Measurements from ENCODE around the gene ROR2. TPM values are rescaled to one million over a fixed set of nuclear protein-coding genes. Genes with fewer than 3 reads are reported as not detected.

The ROR2 gene
- total RNA-seq, 1 experiment from 2014 or later, result 0.66 TPM

DNA sequence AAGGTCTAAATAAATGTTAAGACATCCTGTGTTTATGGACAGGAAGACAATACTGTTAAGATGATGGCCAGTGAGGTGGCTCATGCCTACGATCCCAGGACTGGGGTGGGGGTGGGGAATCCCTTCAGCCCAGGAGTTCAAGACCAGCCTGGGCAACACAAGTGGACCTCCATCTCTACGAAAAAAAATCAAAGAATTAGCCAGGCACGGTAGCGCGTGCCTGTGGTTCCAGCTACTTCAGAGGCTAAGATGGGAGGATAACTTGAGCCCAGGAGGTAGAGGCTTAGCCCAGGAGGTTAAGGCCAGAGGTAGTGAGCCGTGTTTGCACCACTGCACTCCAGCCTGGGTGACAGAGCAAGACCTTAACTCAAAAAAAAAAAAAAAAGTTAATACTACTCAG is 5.3 kb downstream of the ROR2 start:
- no peak overlapping the region for H3K27ac ChIP-seq
- peaks cover 29% of the 10 kb centered on the region for H3K27me3 ChIP-seq (replicated peaks)
- H3K36me3 ChIP-seq, result no peaks in the 10 kb centered on the region
- DNase-seq (ENCODE audit: low read depth in 1 of 2, low spot score in 2 of 2), result peak in 1 of 2 experiments; percentile 11
- H3K4me1 ChIP-seq (replicated peaks), result peaks cover 25% of the 10 kb centered on the region
- H3K4me3 ChIP-seq, result no peak overlapping the region
- H3K9me3 ChIP-seq (replicated peaks), result no peaks in the 10 kb centered on the region

- H3K4me1 ChIP-seq (replicated peaks), result peaks cover 15% of the 10 kb centered on the region
- no peaks in the 10 kb centered on the region for H3K9me3 ChIP-seq (replicated peaks)
- no peak for DNase-seq (ENCODE audit: low read depth in 1 of 2, low spot score in 2 of 2)
- no peaks in the 10 kb centered on the region for H3K36me3 ChIP-seq
- H3K27me3 ChIP-seq (replicated peaks), result peaks cover 20% of the 10 kb centered on the region
- H3K27ac ChIP-seq, result no peak overlapping the region
- H3K4me3 ChIP-seq, result no peak overlapping the region
Observed at GRCh38 chr9:91943478-91944470, 6.3 kb downstream of the ROR2 start.

DNA sequence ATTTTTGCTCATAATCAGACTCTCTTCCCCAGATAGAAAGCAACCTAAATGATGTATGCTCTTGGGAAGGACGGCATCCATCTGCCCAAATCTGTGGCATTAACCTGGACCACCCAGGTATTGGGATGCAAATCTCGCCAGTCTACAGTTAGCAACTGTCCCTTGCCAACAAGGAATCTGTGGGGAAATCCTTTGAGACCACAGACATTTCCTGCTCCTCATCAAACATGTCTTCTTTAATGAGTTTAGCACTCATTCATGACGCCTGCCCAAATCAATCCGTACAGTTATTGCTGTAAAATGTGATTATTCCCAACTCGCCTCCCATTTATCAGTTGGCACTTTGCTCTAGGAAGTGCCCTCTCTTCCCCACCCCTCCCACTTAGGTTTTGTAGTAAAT is 7.8 kb downstream of the ROR2 start:
- Histone ChIP-seq H3K9me3 (replicated peaks) (no peaks in the 10 kb centered on the region), H3K27me3 (replicated peaks) (peaks cover 9% of the 10 kb centered on the region), H3K4me3 (no peak overlapping the region), H3K4me1 (replicated peaks) (peaks cover 11% of the 10 kb centered on the region), H3K36me3 (no peaks in the 10 kb centered on the region), H3K27ac (no peak overlapping the region)
- DNase-seq (ENCODE audit: low read depth in 1 of 2, low spot score in 2 of 2), result no peak

- no peak for DNase-seq (ENCODE audit: low read depth in 1 of 2, low spot score in 2 of 2)
- no peaks in the 10 kb centered on the region for H3K4me1 ChIP-seq (replicated peaks)
- no peak overlapping the region for H3K4me3 ChIP-seq
- no peaks in the 10 kb centered on the region for H3K27me3 ChIP-seq (replicated peaks)
- H3K27ac ChIP-seq, result no peak overlapping the region
- no peaks in the 10 kb centered on the region for H3K36me3 ChIP-seq
- H3K9me3 ChIP-seq (replicated peaks), result no peaks in the 10 kb centered on the region
Observed at GRCh38 chr9:91939978-91940377, 10.1 kb downstream of the ROR2 start.

DNA sequence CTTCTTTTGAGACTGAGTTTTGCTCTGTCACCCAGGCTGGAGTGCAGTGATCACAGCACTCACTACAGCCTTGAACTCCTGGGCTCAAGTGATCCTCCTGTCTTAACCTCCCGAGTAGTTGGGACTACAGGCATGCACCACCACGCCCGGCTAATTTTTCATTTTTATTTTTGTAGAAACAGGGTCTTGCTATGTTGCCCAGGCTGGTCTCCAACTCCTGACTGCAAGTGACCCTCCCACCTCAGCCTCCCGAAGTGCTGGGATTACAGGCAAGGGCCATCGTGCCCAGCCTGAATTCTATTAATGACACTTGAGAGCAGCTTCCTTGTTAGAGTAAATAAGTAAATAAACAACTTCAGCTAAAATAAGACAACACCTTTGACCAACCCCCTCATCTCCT is 12.3 kb downstream of the ROR2 start:
- no peaks in the 10 kb centered on the region for H3K9me3 ChIP-seq (replicated peaks)
- DNase-seq (ENCODE audit: low read depth in 1 of 2, low spot score in 2 of 2), result no peak
- H3K36me3 ChIP-seq, result no peaks in the 10 kb centered on the region
- no peaks in the 10 kb centered on the region for H3K4me1 ChIP-seq (replicated peaks)
- H3K27ac ChIP-seq, result no peak overlapping the region
- H3K27me3 ChIP-seq (replicated peaks), result no peaks in the 10 kb centered on the region
- no peak overlapping the region for H3K4me3 ChIP-seq

GRCh38 chr9:91937056-91937455 is 13.0 kb downstream of the ROR2 start:
- no peaks in the 10 kb centered on the region for H3K4me1 ChIP-seq (replicated peaks)
- no peaks in the 10 kb centered on the region for H3K27me3 ChIP-seq (replicated peaks)
- no peaks in the 10 kb centered on the region for H3K9me3 ChIP-seq (replicated peaks)
- H3K36me3 ChIP-seq, result no peaks in the 10 kb centered on the region
- H3K4me3 ChIP-seq, result no peak overlapping the region
- no peak for DNase-seq (ENCODE audit: low read depth in 1 of 2, low spot score in 2 of 2)
- H3K27ac ChIP-seq, result no peak overlapping the region

DNA sequence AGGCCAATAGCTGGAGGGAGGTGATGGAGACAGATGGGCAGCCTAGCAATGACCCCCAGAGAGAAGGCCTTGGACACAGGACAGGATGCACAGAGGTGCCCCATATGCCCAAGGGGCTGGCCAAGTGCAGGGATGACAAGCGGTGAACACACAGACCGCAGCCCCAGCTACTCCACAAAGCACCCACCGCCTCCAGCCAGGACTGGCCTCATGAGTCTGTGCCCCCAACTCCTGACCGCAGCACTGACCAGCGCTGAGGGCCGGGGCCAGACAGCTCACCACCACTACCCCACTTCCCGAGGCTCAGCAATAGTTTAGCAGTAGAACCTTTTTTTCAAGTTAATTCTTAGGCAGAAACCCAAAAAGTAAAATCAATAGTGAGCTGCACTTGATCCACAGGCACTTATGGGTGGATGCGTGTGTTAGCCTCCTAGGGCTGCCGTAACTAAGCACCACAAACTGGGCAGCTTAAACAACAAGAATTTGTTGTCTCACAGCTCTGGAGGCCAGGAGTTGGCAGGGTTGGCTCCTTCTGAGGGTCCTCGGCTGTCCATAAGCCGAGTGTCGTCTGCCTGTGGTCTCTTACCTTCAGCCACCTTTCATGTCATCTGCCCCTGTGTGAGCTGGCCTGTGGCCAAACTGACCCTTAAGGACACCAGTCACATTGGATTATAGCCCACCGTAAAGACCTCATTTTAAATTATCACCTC is 14.1 kb downstream of the ROR2 start:
- no peaks in the 10 kb centered on the region for H3K36me3 ChIP-seq
- DNase-seq (ENCODE audit: low read depth in 1 of 2, low spot score in 2 of 2), result no peak
- H3K27me3 ChIP-seq (replicated peaks), result no peaks in the 10 kb centered on the region
- H3K27ac ChIP-seq, result no peak overlapping the region
- no peaks in the 10 kb centered on the region for H3K9me3 ChIP-seq (replicated peaks)
- no peak overlapping the region for H3K4me3 ChIP-seq
- H3K4me1 ChIP-seq (replicated peaks), result no peaks in the 10 kb centered on the region

DNA sequence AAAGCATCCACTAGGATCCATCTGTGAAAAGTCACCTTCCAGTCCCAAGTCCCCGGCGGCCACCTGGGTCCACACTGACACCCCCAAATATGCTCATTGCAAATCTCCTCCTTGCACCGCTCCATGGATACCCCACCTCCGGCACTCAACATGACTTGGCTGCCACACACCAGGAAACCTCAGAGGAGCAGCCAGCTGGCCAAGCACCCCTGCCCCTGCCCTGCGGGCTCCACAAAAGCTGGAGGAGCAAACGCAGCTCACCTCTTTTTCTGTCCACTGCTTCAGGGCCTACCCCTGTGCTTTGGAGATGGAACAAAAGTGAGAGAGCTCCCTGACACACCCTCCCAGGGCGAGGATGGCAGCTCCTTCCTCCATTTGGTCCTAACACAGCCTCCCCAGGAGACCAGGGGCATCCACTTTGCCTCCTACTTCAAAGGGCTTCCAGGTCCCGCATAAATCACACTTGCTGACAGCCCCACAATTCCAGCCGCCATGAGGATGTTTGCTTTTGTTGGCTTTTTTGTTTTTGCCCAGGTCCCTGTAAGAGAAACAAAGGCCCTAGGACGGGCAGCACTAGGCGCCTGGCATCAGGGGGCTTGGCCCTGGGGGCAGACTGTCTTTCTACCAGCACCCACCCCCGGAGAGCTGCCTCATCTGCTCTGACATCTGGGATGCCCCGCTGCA is 14.8 kb downstream of the ROR2 start:
- Histone ChIP-seq H3K4me3 (no peak overlapping the region), H3K9me3 (replicated peaks) (peaks cover 7% of the 10 kb centered on the region; the same call in 1 of the 2 replicates), H3K27me3 (replicated peaks) (no peaks in the 10 kb centered on the region), H3K27ac (no peak overlapping the region), H3K4me1 (replicated peaks) (no peaks in the 10 kb centered on the region), H3K36me3 (no peaks in the 10 kb centered on the region)
- no peak for DNase-seq (ENCODE audit: low read depth in 1 of 2, low spot score in 2 of 2)

DNA sequence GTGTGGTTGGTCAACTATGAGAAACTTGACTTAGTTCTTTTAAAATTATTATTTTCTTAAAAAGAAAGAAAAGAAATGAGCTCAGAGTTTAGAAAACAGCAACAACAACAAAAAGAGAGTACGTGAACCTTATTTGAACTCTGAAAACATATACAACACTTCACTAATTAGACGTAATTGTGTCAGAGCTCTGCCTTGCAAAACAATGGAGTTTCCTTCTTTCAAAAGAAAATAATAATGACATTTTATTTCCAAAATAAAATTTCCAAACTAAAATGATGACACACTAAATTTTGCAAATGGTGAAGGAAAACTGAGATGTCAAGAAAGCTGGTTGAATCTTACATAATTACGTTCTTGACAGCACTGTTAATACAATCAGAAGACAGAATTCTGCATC is 15.4 kb downstream of the ROR2 start:
- Histone ChIP-seq H3K36me3 (no peaks in the 10 kb centered on the region), H3K9me3 (replicated peaks) (peaks cover 10% of the 10 kb centered on the region; the same call in 1 of the 2 replicates), H3K27ac (no peak overlapping the region), H3K4me3 (no peak overlapping the region), H3K27me3 (replicated peaks) (no peaks in the 10 kb centered on the region), H3K4me1 (replicated peaks) (no peaks in the 10 kb centered on the region)
- DNase-seq (ENCODE audit: low read depth in 1 of 2, low spot score in 2 of 2), result no peak

GRCh38 chr9:91933556-91934352 is 16.3 kb downstream of the ROR2 start:
- no peaks in the 10 kb centered on the region for H3K4me1 ChIP-seq (replicated peaks)
- H3K27ac ChIP-seq, result no peak overlapping the region
- H3K9me3 ChIP-seq (replicated peaks), result peaks cover 10% of the 10 kb centered on the region; the same call in 1 of the 2 replicates
- H3K27me3 ChIP-seq (replicated peaks), result no peaks in the 10 kb centered on the region
- H3K4me3 ChIP-seq, result no peak overlapping the region
- no peak for DNase-seq (ENCODE audit: low read depth in 1 of 2, low spot score in 2 of 2)
- no peaks in the 10 kb centered on the region for H3K36me3 ChIP-seq

GRCh38 chr9:91930475-91930874 is 19.6 kb downstream of the ROR2 start:
- Histone ChIP-seq H3K4me3 (no peak overlapping the region), H3K27ac (no peak overlapping the region), H3K4me1 (replicated peaks) (no peaks in the 10 kb centered on the region), H3K9me3 (replicated peaks) (peaks cover 10% of the 10 kb centered on the region; the same call in 1 of the 2 replicates), H3K27me3 (replicated peaks) (no peaks in the 10 kb centered on the region), H3K36me3 (no peaks in the 10 kb centered on the region)
- no peak for DNase-seq (ENCODE audit: low read depth in 1 of 2, low spot score in 2 of 2)

GRCh38 chr9:91929331-91929730 is 20.7 kb downstream of the ROR2 start:
- Histone ChIP-seq H3K4me3 (no peak overlapping the region), H3K36me3 (no peaks in the 10 kb centered on the region), H3K4me1 (replicated peaks) (no peaks in the 10 kb centered on the region), H3K9me3 (replicated peaks) (peaks cover 10% of the 10 kb centered on the region; the same call in 1 of the 2 replicates), H3K27ac (no peak overlapping the region), H3K27me3 (replicated peaks) (no peaks in the 10 kb centered on the region)
- no peak for DNase-seq (ENCODE audit: low read depth in 1 of 2, low spot score in 2 of 2)

DNA sequence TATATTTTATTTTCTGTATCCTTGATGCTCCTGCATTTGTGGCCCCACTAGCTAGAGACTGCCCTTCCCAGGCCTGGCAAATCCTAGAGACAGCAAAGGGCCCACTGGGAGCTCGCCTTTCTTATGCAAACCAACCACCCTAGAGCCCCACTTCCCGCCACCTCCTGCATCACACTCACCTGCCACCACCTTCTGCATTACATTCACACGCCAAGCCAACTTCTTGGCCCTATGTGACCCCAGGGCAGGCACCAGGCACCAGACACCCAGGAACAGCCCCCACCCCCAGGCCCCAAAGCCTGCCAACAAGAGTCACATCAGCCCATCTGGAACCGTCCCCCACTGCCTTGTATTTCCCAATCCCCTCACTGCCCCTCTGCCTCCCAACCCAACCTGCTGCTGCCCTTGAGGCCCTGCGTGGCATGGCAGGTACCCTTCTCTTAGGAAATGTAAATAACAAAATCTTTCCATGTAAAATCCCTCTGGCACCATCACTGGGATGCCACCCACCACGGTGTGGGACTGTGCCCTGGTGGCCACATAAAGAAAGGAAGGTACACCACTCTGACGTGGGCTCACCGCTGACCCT is 22.0 kb downstream of the ROR2 start:
- H3K4me3 ChIP-seq, result no peak overlapping the region
- no peak overlapping the region for H3K27ac ChIP-seq
- H3K9me3 ChIP-seq (replicated peaks), result peaks cover 10% of the 10 kb centered on the region; the same call in 1 of the 2 replicates
- no peaks in the 10 kb centered on the region; the same call in 1 of the 2 replicates for H3K4me1 ChIP-seq (replicated peaks)
- no peak for DNase-seq (ENCODE audit: low read depth in 1 of 2, low spot score in 2 of 2)
- H3K27me3 ChIP-seq (replicated peaks), result no peaks in the 10 kb centered on the region
- no peaks in the 10 kb centered on the region for H3K36me3 ChIP-seq
